ENCODE data around the gene DNAAF5. TPM values are rescaled to one million over a fixed set of nuclear protein-coding genes. Genes with fewer than 3 reads are reported as not detected.
"Not testable (repeated sequence)": the region's sequence is repeated elsewhere in the genome, so short reads cannot be mapped to it uniquely, and the experiment has no call there.

Gene DNAAF5
- total RNA-seq, 2 donors from 2014 or later = 17.9 to 46.5 TPM

- H3K27ac ChIP-seq = no peak overlapping the region
- ATAC-seq (no peak), DNase-seq (no peak)
- no peaks in the 10 kb centered on the region for H3K4me1 ChIP-seq
- intact Hi-C loops (cut with DNase I) = no loop called here
- no peaks in the 10 kb centered on the region for H3K27me3 ChIP-seq
- H3K36me3 ChIP-seq (replicated peaks in 1 of 2; ENCODE audit: insufficient read depth in 1 of 2, low read depth in 2 of 2) = peaks cover 0 to 3% of the 10 kb centered on the region in 2 donors
- no peaks in the 10 kb centered on the region for H3K9me3 ChIP-seq
- H3K4me3 ChIP-seq = no peak overlapping the region
- no peak for TF ChIP-seq POLR2A (IDR thresholded peaks at IDR 0.05)
- no peak for TF ChIP-seq CTCF (IDR thresholded peaks at IDR 0.05)
- 93% methylated on average over 35 to 40 of the region's 46 CpGs for WGBS, 2 donors
Measured at GRCh38 chr7:739983-740942, 13.8 kb downstream of the DNAAF5 start.

- TF ChIP-seq CTCF (IDR thresholded peaks at IDR 0.05) = no peak
- no peak for TF ChIP-seq POLR2A (IDR thresholded peaks at IDR 0.05)
- intact Hi-C loops (cut with DNase I) = no loop called here
- Histone ChIP-seq H3K36me3 (replicated peaks in 1 of 2; ENCODE audit: insufficient read depth in 1 of 2, low read depth in 2 of 2) (peaks cover 0 to 7% of the 10 kb centered on the region in 2 donors), H3K4me3 (no peak overlapping the region), H3K4me1 (no peaks in the 10 kb centered on the region), H3K27ac (no peak overlapping the region), H3K9me3 (no peaks in the 10 kb centered on the region), H3K27me3 (no peaks in the 10 kb centered on the region)
- ATAC-seq = no peak
- DNase-seq = no peak
- WGBS, 2 donors = 84 to 89% methylated on average over 7 to 15 of the region's 17 CpGs
Measured at GRCh38 chr7:741191-741671, 14.7 kb downstream of the DNAAF5 start.

- Histone ChIP-seq H3K27ac (no peak overlapping the region), H3K4me3 (no peak overlapping the region), H3K4me1 (no peaks in the 10 kb centered on the region), H3K36me3 (replicated peaks in 1 of 2; ENCODE audit: insufficient read depth in 1 of 2, low read depth in 2 of 2) (peaks cover 0 to 7% of the 10 kb centered on the region in 2 donors), H3K9me3 (no peaks in the 10 kb centered on the region), H3K27me3 (no peaks in the 10 kb centered on the region)
- DNase-seq (no peak), ATAC-seq (no peak)
- TF ChIP-seq POLR2A (IDR thresholded peaks at IDR 0.05) = no peak
- no peak for TF ChIP-seq CTCF (IDR thresholded peaks at IDR 0.05)
- intact Hi-C loops (cut with DNase I) = no loop called here
- WGBS, 2 donors = 88 to 95% methylated on average over 10 to 15 of the region's 15 CpGs
Measured at GRCh38 chr7:741850-742249, 15.4 kb downstream of the DNAAF5 start.

- DNase-seq (no peak), ATAC-seq (no peak)
- intact Hi-C loops (cut with DNase I) = no loop called here
- Histone ChIP-seq H3K27ac (no peak overlapping the region), H3K4me1 (no peaks in the 10 kb centered on the region), H3K4me3 (no peak overlapping the region), H3K36me3 (replicated peaks in 1 of 2; ENCODE audit: insufficient read depth in 1 of 2, low read depth in 2 of 2) (peaks cover 0 to 7% of the 10 kb centered on the region in 2 donors), H3K27me3 (no peaks in the 10 kb centered on the region), H3K9me3 (no peaks in the 10 kb centered on the region)
- no peak for TF ChIP-seq POLR2A (IDR thresholded peaks at IDR 0.05)
- TF ChIP-seq CTCF (IDR thresholded peaks at IDR 0.05) = no peak
- 74 to 87% methylated on average over 7 to 8 of the region's 8 CpGs for WGBS, 2 donors
Measured at GRCh38 chr7:742791-743190, 16.3 kb downstream of the DNAAF5 start.

GRCh38 chr7:743341-744127 is 17.0 kb downstream of the DNAAF5 start:
- H3K27me3 ChIP-seq; H3K9me3 ChIP-seq; DNase-seq; ATAC-seq; H3K36me3 ChIP-seq (replicated peaks in 1 of 2; ENCODE audit: insufficient read depth in 1 of 2, low read depth in 2 of 2); intact Hi-C loops (cut with DNase I); H3K4me1 ChIP-seq; H3K4me3 ChIP-seq; H3K27ac ChIP-seq: not testable (repeated sequence)
- 91 to 92% methylated on average over 14 of the region's 14 CpGs for WGBS, 2 donors

GRCh38 chr7:744128-744520 is 17.6 kb downstream of the DNAAF5 start:
- H3K36me3 ChIP-seq (replicated peaks in 1 of 2; ENCODE audit: insufficient read depth in 1 of 2, low read depth in 2 of 2); H3K9me3 ChIP-seq; H3K27ac ChIP-seq; intact Hi-C loops (cut with DNase I); H3K4me3 ChIP-seq; ATAC-seq; DNase-seq; H3K4me1 ChIP-seq; H3K27me3 ChIP-seq: not testable (repeated sequence)
- 93 to 96% methylated on average over 5 of the region's 5 CpGs for WGBS, 2 donors

All from body of pancreas (tissue), 4 donors.